GM06990 (cell line): ENCODE results near the gene ARMH4.

Experiments used
- DNase-seq: peaks from one replicate; pipeline ENCODE4 v3.0.0-alpha.2; 2011; ENCODE audit not compliant: insufficient read length; ENCODE audit errors: extremely low read depth
- H3K27me3 ChIP-seq: replicated peaks from 2 replicates; pipeline ENCODE4 v1.6.0; 2011; ENCODE audit warnings: low read length; ENCODE audit not compliant: control insufficient read depth, insufficient read depth
- H3K36me3 ChIP-seq: 2 replicates; pipeline ENCODE4 v1.5.1; 2011; ENCODE audit warnings: low read length; ENCODE audit not compliant: control insufficient read depth, insufficient read depth
- H3K4me3 ChIP-seq: replicated peaks from 2 replicates; pipeline ENCODE4 v1.5.1; 2011; ENCODE audit warnings: low read depth, mild to moderate bottlenecking, control low read depth, low read length
- CTCF ChIP-seq: IDR thresholded peaks from 2 replicates; pipeline ENCODE4 v1.5.1; 2011; ENCODE audit warnings: low read length, control low read depth, mild to moderate bottlenecking, inconsistent platforms; ENCODE audit not compliant: insufficient read depth, poor library complexity, severe bottlenecking

The ARMH4 gene

GRCh38 chr14:57974896-57975295, 177.1 kb downstream of the ARMH4 start:
- H3K27me3 ChIP-seq, result no peaks in the 10 kb centered on the region
- no peak for TF ChIP-seq CTCF
- H3K36me3 ChIP-seq, result no peaks in the 10 kb centered on the region
- no peak overlapping the region for H3K4me3 ChIP-seq
- DNase-seq, result no peak

GRCh38 chr14:57970594-57970993, 181.4 kb downstream of the ARMH4 start:
- DNase-seq, result no peak
- H3K4me3 ChIP-seq, result no peak overlapping the region
- no peak for TF ChIP-seq CTCF

GRCh38 chr14:57970175-57970574, 181.8 kb downstream of the ARMH4 start:
- no peak for DNase-seq
- no peak for TF ChIP-seq CTCF
- H3K36me3 ChIP-seq, result no peaks in the 10 kb centered on the region
- no peak overlapping the region for H3K4me3 ChIP-seq
- H3K27me3 ChIP-seq, result no peaks in the 10 kb centered on the region

More at GRCh38 chr14:57970594-57970993, 181.4 kb downstream of the ARMH4 start:
- H3K36me3 ChIP-seq, result no peaks in the 10 kb centered on the region
- H3K27me3 ChIP-seq, result no peaks in the 10 kb centered on the region

- H3K4me3 ChIP-seq, result no peak overlapping the region
- no peaks in the 10 kb centered on the region for H3K36me3 ChIP-seq
- no peaks in the 10 kb centered on the region for H3K27me3 ChIP-seq
- no peak for DNase-seq
- no peak for TF ChIP-seq CTCF
Observed at GRCh38 chr14:57963071-57963470, 188.9 kb downstream of the ARMH4 start.

- TF ChIP-seq CTCF, result no peak
- no peak for DNase-seq
- H3K36me3 ChIP-seq, result no peaks in the 10 kb centered on the region
- H3K4me3 ChIP-seq, result no peak overlapping the region
- no peaks in the 10 kb centered on the region for H3K27me3 ChIP-seq
Observed at GRCh38 chr14:57962325-57963035, 189.5 kb downstream of the ARMH4 start.

- Histone ChIP-seq H3K27me3 (no peaks in the 10 kb centered on the region), H3K36me3 (no peaks in the 10 kb centered on the region), H3K4me3 (no peak overlapping the region)
- TF ChIP-seq CTCF, result no peak
- no peak for DNase-seq
Observed at GRCh38 chr14:57961786-57962060, 190.3 kb downstream of the ARMH4 start.
